Esophagus muscularis mucosa (tissue), 4 donors: ENCODE measurements around the gene ELAVL1. TPM values are rescaled to one million over a fixed set of nuclear protein-coding genes. Genes with fewer than 3 reads are reported as not detected.

Source experiments
- DNase-seq: peaks from one replicate; pipeline ENCODE4 v3.0.0-alpha.2; 2017; ENCODE audit errors: extremely low spot score
- H3K27ac ChIP-seq, 4 donors: fragments of 200-600 bp; sonication (generic); replicated peaks in 1 of 4; 1 replicate in 3 of 4; 2 replicates in 1 of 4; pipeline ENCODE4 v1.5.1; 2016 to 2019; ENCODE audit warnings: mild to moderate bottlenecking in 1 of 4
- H3K27me3 ChIP-seq, 4 donors: fragments of 200-600 bp; sonication (generic); one replicate each; pipeline versions ENCODE4 v1.5.1 to v1.6.0; 2016 to 2019
- H3K36me3 ChIP-seq, 4 donors: fragments of 200-600 bp; sonication (generic); one replicate each; pipeline ENCODE4 v1.5.1; 2016 to 2019
- H3K4me1 ChIP-seq, 4 donors: fragments of 200-600 bp; sonication (generic); one replicate each; pipeline ENCODE4 v1.5.1; 2016 to 2019
- H3K4me3 ChIP-seq, 4 donors: fragments of 200-600 bp; sonication (generic); 1 replicate in 2 of 4; 2 replicates in 2 of 4; pipeline ENCODE4 v1.5.1; 2016 to 2019; ENCODE audit warnings: mild to moderate bottlenecking in 4 of 4, moderate library complexity in 1 of 4
- H3K9me3 ChIP-seq, 4 donors: fragments of 200-600 bp; sonication (generic); 1 replicate in 3 of 4; 2 replicates in 1 of 4; pipeline ENCODE4 v1.5.1; 2016 to 2019
- CTCF ChIP-seq, 3 experiments: fragments of 200-600 bp in 2 of 3; fragments of 450-650 bp in 1 of 3; sonication (generic) in 2 of 3; IDR thresholded peaks; one replicate each; pipeline ENCODE4 v1.5.1; 2017 to 2019; ENCODE audit warnings: antibody characterized with exemption in 3 of 3, mild to moderate bottlenecking in 2 of 3, moderate library complexity in 1 of 3
- EP300 ChIP-seq: sonication (generic); formaldehyde crosslinking; IDR thresholded peaks from one replicate; pipeline ENCODE4 v1.6.1; 2017; ENCODE audit warnings: antibody characterized with exemption
- POLR2A ChIP-seq: fragments of 450-650 bp; IDR thresholded peaks from one replicate; pipeline ENCODE4 v1.6.1; 2017; ENCODE audit warnings: antibody characterized with exemption, moderate library complexity, mild to moderate bottlenecking, low read depth
- POLR2AphosphoS5 ChIP-seq, 2 donors: sonication (generic); formaldehyde crosslinking; IDR thresholded peaks; one replicate each; pipeline ENCODE4 v1.6.1; 2017; ENCODE audit warnings: antibody characterized with exemption in 2 of 2
- WGBS: methylation state at CpG from one replicate; pipeline ENCODE4 v1.1.5; 2018; 5-methylcytosine and 5-hydroxymethylcytosine counted together
- intact Hi-C: fragments of 100-400 bp; cut with DNase I; formaldehyde crosslinking; loops from one replicate; pipeline ENCODE4 v1.15.1; 2023
- total RNA-seq, 4 donors: library from RNA; depleted of rRNA; stranded (reverse); fragments of >200 nt; gene quantifications; one replicate each; pipeline versions ENCODE4 v1.1.0 to v1.2.1, GENCODE V29; 2016

Gene ELAVL1
- total RNA-seq, 4 donors from 2014 or later, result 27.0 to 49.1 (median 38.3) TPM

GRCh38 chr19:7994928-7995809 lies 10.3 kb downstream of the ELAVL1 start:
- Histone ChIP-seq H3K36me3 (peaks cover 14 to 26% (median 23%) of the 10 kb centered on the region in 4 donors), H3K27me3 (no peaks in the 10 kb centered on the region), H3K9me3 (no peaks in the 10 kb centered on the region), H3K4me1 (peaks cover 38 to 61% (median 41%) of the 10 kb centered on the region in 4 donors), H3K27ac (no peak overlapping the region), H3K4me3 (no peak overlapping the region)
- intact Hi-C loops, result no loop called here
- WGBS, result 82% methylated on average over 9 of the region's 9 CpGs
- DNase-seq, result no peak
- no peak for TF ChIP-seq POLR2A
- TF ChIP-seq CTCF (IDR thresholded peaks at IDR 0.05), result no peak
- no peak for TF ChIP-seq EP300
- TF ChIP-seq POLR2AphosphoS5 (IDR thresholded peaks at IDR 0.05), result no peak

GRCh38 chr19:7994114-7994513 lies 11.3 kb downstream of the ELAVL1 start:
- Histone ChIP-seq H3K27ac (no peak overlapping the region), H3K4me3 (no peak overlapping the region), H3K9me3 (no peaks in the 10 kb centered on the region), H3K36me3 (peaks cover 22 to 32% (median 29%) of the 10 kb centered on the region in 4 donors), H3K27me3 (no peaks in the 10 kb centered on the region), H3K4me1 (peaks cover 29 to 51% (median 33%) of the 10 kb centered on the region in 4 donors)
- no peak for DNase-seq
- 71% methylated on average over 6 of the region's 6 CpGs for WGBS
- intact Hi-C loops, result no loop called here
- TF ChIP-seq EP300 (no peak), POLR2AphosphoS5 (IDR thresholded peaks at IDR 0.05) (no peak), POLR2A (no peak), CTCF (IDR thresholded peaks at IDR 0.05) (no peak)

GRCh38 chr19:7993560-7993959 lies 11.9 kb downstream of the ELAVL1 start:
- Histone ChIP-seq H3K27me3 (no peaks in the 10 kb centered on the region), H3K27ac (no peak overlapping the region)
- 82% methylated on average over 11 of the region's 11 CpGs for WGBS

GRCh38 chr19:7992575-7992974 lies 12.9 kb downstream of the ELAVL1 start:
- H3K9me3 ChIP-seq, result no peaks in the 10 kb centered on the region
- H3K4me1 ChIP-seq, result peaks cover 18 to 39% (median 28%) of the 10 kb centered on the region in 4 donors
- no peak for TF ChIP-seq EP300
- TF ChIP-seq CTCF (IDR thresholded peaks at IDR 0.05), result no peak
- no peak for TF ChIP-seq POLR2AphosphoS5 (IDR thresholded peaks at IDR 0.05)
- TF ChIP-seq POLR2A, result no peak
- WGBS, result 88% methylated on average over 10 of the region's 10 CpGs
- intact Hi-C loops, result no loop called here
- H3K27me3 ChIP-seq, result no peaks in the 10 kb centered on the region
- H3K4me3 ChIP-seq, result no peak overlapping the region
- H3K36me3 ChIP-seq, result peaks cover 28 to 47% (median 41%) of the 10 kb centered on the region in 4 donors
- H3K27ac ChIP-seq, result no peak overlapping the region
- DNase-seq, result no peak

More at GRCh38 chr19:7993560-7993959, 11.9 kb downstream of the ELAVL1 start:
- TF ChIP-seq POLR2AphosphoS5 (IDR thresholded peaks at IDR 0.05), result peak in 1 of 2 donors; percentile 10
- TF ChIP-seq POLR2A, result no peak
- intact Hi-C loops, result no loop called here
- Histone ChIP-seq H3K9me3 (no peaks in the 10 kb centered on the region), H3K4me1 (peaks cover 24 to 45% (median 29%) of the 10 kb centered on the region in 4 donors), H3K4me3 (no peak overlapping the region), H3K36me3 (peaks cover 28 to 37% (median 31%) of the 10 kb centered on the region in 4 donors)
- DNase-seq, result no peak

GRCh38 chr19:7989071-7989575 lies 16.3 kb downstream of the ELAVL1 start:
- H3K27ac ChIP-seq, result no peak overlapping the region
- peaks cover 31 to 43% (median 40%) of the 10 kb centered on the region in 4 donors for H3K4me1 ChIP-seq
- no peaks in the 10 kb centered on the region for H3K27me3 ChIP-seq
- 85% methylated on average over 12 of the region's 12 CpGs for WGBS
- intact Hi-C loops, result no loop called here
- DNase-seq, result no peak
- no peaks in the 10 kb centered on the region for H3K9me3 ChIP-seq
- no peak overlapping the region for H3K4me3 ChIP-seq
- peaks cover 36 to 75% (median 58%) of the 10 kb centered on the region in 4 donors for H3K36me3 ChIP-seq
- TF ChIP-seq CTCF (IDR thresholded peaks at IDR 0.05) (no peak), EP300 (no peak), POLR2AphosphoS5 (IDR thresholded peaks at IDR 0.05) (no peak), POLR2A (no peak)
